H9 (cell line): Measurements from ENCODE around the gene RBFOX1. TPM values are rescaled to one million over a fixed set of nuclear protein-coding genes. Genes with fewer than 3 reads are reported as not detected.

Source experiments
- DNase-seq: peaks from one replicate; pipeline ENCODE4 v3.0.0-alpha.2; 2017
- H2AFZ ChIP-seq: one replicate; pipeline ENCODE4 v1.6.1; 2013; ENCODE audit warnings: mild to moderate bottlenecking, low read length, control low read depth, moderate library complexity
- H2AK5ac ChIP-seq: 2 replicates; pipeline ENCODE4 v1.6.1; 2013; ENCODE audit warnings: low read length, control low read depth, mixed read lengths; ENCODE audit not compliant: insufficient read length
- H2BK120ac ChIP-seq: one replicate; pipeline ENCODE4 v1.6.1; 2013; ENCODE audit warnings: low read depth, mild to moderate bottlenecking, low read length, control low read depth, inconsistent platforms; ENCODE audit not compliant: poor library complexity, severe bottlenecking
- H2BK12ac ChIP-seq: 2 replicates; pipeline ENCODE4 v1.6.1; 2013; ENCODE audit warnings: low read length, control low read depth, mixed read lengths, low read depth; ENCODE audit not compliant: insufficient read length
- H2BK15ac ChIP-seq: 2 replicates; pipeline ENCODE4 v1.6.1; 2013; ENCODE audit warnings: low read depth, low read length, control low read depth
- H2BK20ac ChIP-seq: one replicate; pipeline ENCODE4 v1.6.1; 2013; ENCODE audit warnings: low read depth, mild to moderate bottlenecking, low read length, control low read depth, inconsistent platforms; ENCODE audit not compliant: poor library complexity, severe bottlenecking
- H2BK5ac ChIP-seq: 2 replicates; pipeline ENCODE4 v1.6.1; 2013; ENCODE audit warnings: low read length, control low read depth, mixed read lengths; ENCODE audit not compliant: insufficient read length
- H3K14ac ChIP-seq: 2 replicates; pipeline ENCODE4 v1.6.1; 2013; ENCODE audit warnings: low read length, control low read depth; ENCODE audit not compliant: insufficient read depth
- H3K18ac ChIP-seq: 2 replicates; pipeline ENCODE4 v1.6.1; 2013; ENCODE audit warnings: low read depth, mild to moderate bottlenecking, mixed read lengths, low read length, control low read depth; ENCODE audit not compliant: insufficient read length
- H3K23ac ChIP-seq: 2 replicates; pipeline ENCODE4 v1.6.1; 2013; ENCODE audit warnings: low read length, control low read depth, mixed read lengths, low read depth; ENCODE audit not compliant: insufficient read length
- H3K23me2 ChIP-seq: 2 replicates; pipeline ENCODE4 v1.6.1; 2013; ENCODE audit warnings: low read depth, mild to moderate bottlenecking, mixed read lengths, low read length, control low read depth; ENCODE audit not compliant: insufficient read length, poor library complexity, severe bottlenecking
- H3K27ac ChIP-seq: 2 replicates; pipeline ENCODE4 v1.5.1; 2013; ENCODE audit warnings: low read length, control low read depth, mixed read lengths, low read depth; ENCODE audit not compliant: insufficient read length
- H3K27me3 ChIP-seq: 2 replicates; pipeline ENCODE4 v1.6.1; 2013; ENCODE audit warnings: low read length, control low read depth, inconsistent platforms; ENCODE audit not compliant: insufficient read depth
- H3K4ac ChIP-seq: 2 replicates; pipeline ENCODE4 v1.6.1; 2013; ENCODE audit warnings: low read depth, mild to moderate bottlenecking, control low read depth, inconsistent platforms, low read length, moderate library complexity
- H3K4me1 ChIP-seq: 2 replicates; pipeline ENCODE4 v1.6.1; 2013; ENCODE audit warnings: low read length, control low read depth, inconsistent platforms; ENCODE audit not compliant: insufficient read depth
- H3K4me2 ChIP-seq: 2 replicates; pipeline ENCODE4 v1.6.1; 2013; ENCODE audit warnings: low read length, control low read depth, mixed read lengths; ENCODE audit not compliant: insufficient read length, insufficient read depth
- H3K56ac ChIP-seq: 2 replicates; pipeline ENCODE4 v1.6.1; 2013; ENCODE audit warnings: low read depth, mild to moderate bottlenecking, mixed read lengths, low read length, control low read depth; ENCODE audit not compliant: insufficient read length
- H3K79me1 ChIP-seq: 2 replicates; pipeline ENCODE4 v1.6.1; 2013; ENCODE audit warnings: low read depth, mild to moderate bottlenecking, moderate library complexity, low read length, control low read depth, inconsistent platforms; ENCODE audit not compliant: insufficient read depth, poor library complexity, severe bottlenecking
- H3K79me2 ChIP-seq: 2 replicates; pipeline ENCODE4 v1.6.1; 2013; ENCODE audit warnings: low read length, control low read depth, inconsistent platforms; ENCODE audit not compliant: insufficient read depth
- H3K9ac ChIP-seq: 2 replicates; pipeline ENCODE4 v1.6.1; 2013; ENCODE audit warnings: low read length, control low read depth, mixed read lengths; ENCODE audit not compliant: insufficient read length; ENCODE audit errors: extremely low read depth
- H3K9me3 ChIP-seq: one replicate; pipeline ENCODE4 v1.6.1; 2013; ENCODE audit warnings: low read depth, low read length, inconsistent platforms; ENCODE audit not compliant: control insufficient read depth
- H3T11ph ChIP-seq: one replicate; pipeline ENCODE4 v1.6.1; 2013; ENCODE audit warnings: mild to moderate bottlenecking, low read length, control low read depth, inconsistent platforms
- H4K20me1 ChIP-seq: one replicate; pipeline ENCODE4 v1.6.1; 2013; ENCODE audit not compliant: control insufficient read depth, insufficient read length, insufficient read depth
- H4K5ac ChIP-seq: 2 replicates; pipeline ENCODE4 v1.6.1; 2013; ENCODE audit warnings: low read depth, mild to moderate bottlenecking, mixed read lengths, low read length, control low read depth; ENCODE audit not compliant: insufficient read length
- H4K8ac ChIP-seq: replicated peaks from 2 replicates; pipeline ENCODE4 v1.6.1; 2013; ENCODE audit warnings: low read length, control low read depth, mixed read lengths, low read depth; ENCODE audit not compliant: insufficient read length
- H4K91ac ChIP-seq: 2 replicates; pipeline ENCODE4 v1.6.1; 2013; ENCODE audit warnings: low read depth, mild to moderate bottlenecking, moderate library complexity, mixed read lengths, low read length, control low read depth; ENCODE audit not compliant: insufficient read length
- H3K27ac Mint-ChIP-seq, 3 experiments: 2 replicates in 2 of 3; 3 replicates in 1 of 3; pipeline ENCODE4 v1.8.0; 2020 to 2021; ENCODE audit warnings: mixed read lengths in 3 of 3, mild to moderate bottlenecking in 1 of 3, moderate library complexity in 1 of 3
- H3K27me3 Mint-ChIP-seq: 2 replicates; pipeline ENCODE4 v1.8.0; 2021; ENCODE audit warnings: low read depth, mild to moderate bottlenecking, moderate library complexity, mixed read lengths
- H3K36me3 Mint-ChIP-seq, 3 experiments: 2 replicates in 2 of 3; 3 replicates in 1 of 3; pipeline ENCODE4 v1.8.0; 2020 to 2021; ENCODE audit warnings: low read depth in 3 of 3, mixed read lengths in 3 of 3; ENCODE audit not compliant: insufficient read depth in 1 of 3
- H3K4me1 Mint-ChIP-seq, 2 experiments: 2 replicates each; pipeline ENCODE4 v1.8.0; 2020; ENCODE audit warnings: mixed read lengths in 2 of 2
- H3K4me3 Mint-ChIP-seq, 2 experiments: 2 replicates in 1 of 2; 3 replicates in 1 of 2; pipeline ENCODE4 v1.8.0; 2020 to 2021; ENCODE audit warnings: mild to moderate bottlenecking in 2 of 2, mixed read lengths in 2 of 2, moderate library complexity in 1 of 2
- H3K9me3 Mint-ChIP-seq, 2 experiments: 2 replicates in 1 of 2; 3 replicates in 1 of 2; pipeline ENCODE4 v1.8.0; 2020; ENCODE audit warnings: mild to moderate bottlenecking in 2 of 2, mixed read lengths in 2 of 2, moderate library complexity in 1 of 2
- WGBS: extraction: QIAGEN DNeasy Blood & Tissue Kit; methylation state at CpG from one replicate; pipeline ENCODE4 v1.1.7; 2013; ENCODE audit warnings: missing lambda C conversion rate, low lambda C conversion rate, mixed read lengths; ENCODE audit not compliant: insufficient read length; ENCODE audit errors: extremely low coverage; 5-methylcytosine and 5-hydroxymethylcytosine counted together
- total RNA-seq: library from RNA; stranded (reverse); gene quantifications from 2 replicates; pipeline ENCODE4 v1.2.1, GENCODE V29; 2021
- TF ChIP-seq, protein P1 (sequence below): fragments of 200-600 bp; sonication (generic); conservative IDR thresholded peaks from 3 replicates; pipeline ENCODE4 v1.8.0; 2021; ENCODE audit warnings: antibody characterized with exemption, mild to moderate bottlenecking

RBFOX1 gene
- total RNA-seq, 1 experiment from 2014 or later = 2.0 TPM

DNA sequence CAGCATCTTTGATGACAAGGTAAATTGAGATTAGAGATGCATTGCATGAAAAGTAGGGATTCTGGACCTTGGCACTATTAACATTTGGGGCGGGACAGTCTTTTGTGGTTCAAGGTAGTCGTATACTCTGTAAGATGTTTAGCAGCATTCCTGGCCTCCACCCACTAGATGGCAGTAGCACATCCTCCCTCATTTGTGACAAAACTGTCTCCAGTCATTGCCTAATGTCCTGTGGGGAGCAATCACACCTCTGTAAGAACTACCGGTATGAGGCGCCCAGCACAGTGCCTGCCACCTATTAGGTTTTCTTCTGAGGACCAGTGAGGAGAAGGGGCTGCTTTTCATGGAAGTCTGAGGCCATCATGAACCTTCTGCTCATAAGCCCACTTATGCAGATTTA lies 180.8 kb downstream of the RBFOX1 start:
- Mint-ChIP-seq H3K4me3 (no peak overlapping the region), H3K4me1 (peaks cover 13 to 23% of the 10 kb centered on the region in 2 experiments), H3K9me3 (peaks cover 0 to 5% of the 10 kb centered on the region in 2 experiments; a peak in 2 of 5 replicates), H3K36me3 (peaks cover 0 to 8% (median 3%) of the 10 kb centered on the region in 3 experiments; a peak in 2 of 7 replicates), H3K27ac (no peak overlapping the region), H3K27me3 (peaks cover 2% of the 10 kb centered on the region; the same call in 1 of the 2 replicates)
- no peak overlapping the region for H3K14ac ChIP-seq
- no peak overlapping the region for H3K56ac ChIP-seq
- H3K27me3 ChIP-seq = no peaks in the 10 kb centered on the region
- H3K23me2 ChIP-seq = no peaks in the 10 kb centered on the region
- WGBS = no CpG with 5 or more reads among the region's 4 CpGs
- no peak overlapping the region for H4K5ac ChIP-seq
- no peak overlapping the region for H3T11ph ChIP-seq
- H3K9me3 ChIP-seq = no peaks in the 10 kb centered on the region
- H4K20me1 ChIP-seq = no peaks in the 10 kb centered on the region
- no peak overlapping the region for H2BK120ac ChIP-seq
- H2BK12ac ChIP-seq = no peak overlapping the region
- H2AK5ac ChIP-seq = no peak overlapping the region
- peak; percentile 42 for DNase-seq
- H3K4ac ChIP-seq = no peak overlapping the region
- no peak overlapping the region for H2BK20ac ChIP-seq
- H2BK5ac ChIP-seq = no peak overlapping the region
- no peak overlapping the region for H2BK15ac ChIP-seq
- H3K18ac ChIP-seq = no peak overlapping the region
- H3K27ac ChIP-seq = no peak overlapping the region
- no peak overlapping the region for H3K9ac ChIP-seq
- no peak overlapping the region for H3K23ac ChIP-seq
- H4K91ac ChIP-seq = no peak overlapping the region
- TF ChIP-seq, protein P1, sequence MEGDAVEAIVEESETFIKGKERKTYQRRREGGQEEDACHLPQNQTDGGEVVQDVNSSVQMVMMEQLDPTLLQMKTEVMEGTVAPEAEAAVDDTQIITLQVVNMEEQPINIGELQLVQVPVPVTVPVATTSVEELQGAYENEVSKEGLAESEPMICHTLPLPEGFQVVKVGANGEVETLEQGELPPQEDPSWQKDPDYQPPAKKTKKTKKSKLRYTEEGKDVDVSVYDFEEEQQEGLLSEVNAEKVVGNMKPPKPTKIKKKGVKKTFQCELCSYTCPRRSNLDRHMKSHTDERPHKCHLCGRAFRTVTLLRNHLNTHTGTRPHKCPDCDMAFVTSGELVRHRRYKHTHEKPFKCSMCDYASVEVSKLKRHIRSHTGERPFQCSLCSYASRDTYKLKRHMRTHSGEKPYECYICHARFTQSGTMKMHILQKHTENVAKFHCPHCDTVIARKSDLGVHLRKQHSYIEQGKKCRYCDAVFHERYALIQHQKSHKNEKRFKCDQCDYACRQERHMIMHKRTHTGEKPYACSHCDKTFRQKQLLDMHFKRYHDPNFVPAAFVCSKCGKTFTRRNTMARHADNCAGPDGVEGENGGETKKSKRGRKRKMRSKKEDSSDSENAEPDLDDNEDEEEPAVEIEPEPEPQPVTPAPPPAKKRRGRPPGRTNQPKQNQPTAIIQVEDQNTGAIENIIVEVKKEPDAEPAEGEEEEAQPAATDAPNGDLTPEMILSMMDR = peak; percentile 65
- H4K8ac ChIP-seq = no peak overlapping the region
- no peaks in the 10 kb centered on the region for H3K79me1 ChIP-seq
- no peaks in the 10 kb centered on the region for H3K79me2 ChIP-seq
- no peak overlapping the region for H2AFZ ChIP-seq
- no peak overlapping the region for H3K4me2 ChIP-seq
- H3K4me1 ChIP-seq = no peaks in the 10 kb centered on the region; the same call in 1 of the 2 replicates
